GM23338 (cell line): Measurements from ENCODE around the gene NDUFB4.

ENCODE experiments used
- EZH2 ChIP-seq: fragments of 200-600 bp; sonication (generic); IDR thresholded peaks from one replicate; pipeline ENCODE4 v1.8.0; 2017; ENCODE audit warnings: antibody characterized with exemption, mild to moderate bottlenecking, low read depth; ENCODE audit not compliant: unreplicated experiment
- POLR2AphosphoS5 ChIP-seq: IDR thresholded peaks from 2 replicates; pipeline ENCODE4 v1.6.1; 2016; ENCODE audit warnings: antibody characterized with exemption, low read depth
- TF ChIP-seq, protein P1 (sequence below): IDR thresholded peaks from one replicate; pipeline ENCODE4 v1.6.1; 2018; ENCODE audit warnings: antibody characterized with exemption; ENCODE audit not compliant: unreplicated experiment
- TF ChIP-seq, protein P2 (sequence below), 2 experiments: fragments of 200-600 bp in 1 of 2; sonication (generic) in 1 of 2; conservative IDR thresholded peaks; 2 replicates each; pipeline versions ENCODE4 v1.5.1 to v1.6.1; 2016 to 2017; ENCODE audit warnings: antibody characterized with exemption in 2 of 2, low read depth in 2 of 2, mild to moderate bottlenecking in 2 of 2, moderate library complexity in 1 of 2

GRCh38 chr3:120568202-120568531 is 28.0 kb upstream of the NDUFB4 start:
- TF ChIP-seq, protein P1, sequence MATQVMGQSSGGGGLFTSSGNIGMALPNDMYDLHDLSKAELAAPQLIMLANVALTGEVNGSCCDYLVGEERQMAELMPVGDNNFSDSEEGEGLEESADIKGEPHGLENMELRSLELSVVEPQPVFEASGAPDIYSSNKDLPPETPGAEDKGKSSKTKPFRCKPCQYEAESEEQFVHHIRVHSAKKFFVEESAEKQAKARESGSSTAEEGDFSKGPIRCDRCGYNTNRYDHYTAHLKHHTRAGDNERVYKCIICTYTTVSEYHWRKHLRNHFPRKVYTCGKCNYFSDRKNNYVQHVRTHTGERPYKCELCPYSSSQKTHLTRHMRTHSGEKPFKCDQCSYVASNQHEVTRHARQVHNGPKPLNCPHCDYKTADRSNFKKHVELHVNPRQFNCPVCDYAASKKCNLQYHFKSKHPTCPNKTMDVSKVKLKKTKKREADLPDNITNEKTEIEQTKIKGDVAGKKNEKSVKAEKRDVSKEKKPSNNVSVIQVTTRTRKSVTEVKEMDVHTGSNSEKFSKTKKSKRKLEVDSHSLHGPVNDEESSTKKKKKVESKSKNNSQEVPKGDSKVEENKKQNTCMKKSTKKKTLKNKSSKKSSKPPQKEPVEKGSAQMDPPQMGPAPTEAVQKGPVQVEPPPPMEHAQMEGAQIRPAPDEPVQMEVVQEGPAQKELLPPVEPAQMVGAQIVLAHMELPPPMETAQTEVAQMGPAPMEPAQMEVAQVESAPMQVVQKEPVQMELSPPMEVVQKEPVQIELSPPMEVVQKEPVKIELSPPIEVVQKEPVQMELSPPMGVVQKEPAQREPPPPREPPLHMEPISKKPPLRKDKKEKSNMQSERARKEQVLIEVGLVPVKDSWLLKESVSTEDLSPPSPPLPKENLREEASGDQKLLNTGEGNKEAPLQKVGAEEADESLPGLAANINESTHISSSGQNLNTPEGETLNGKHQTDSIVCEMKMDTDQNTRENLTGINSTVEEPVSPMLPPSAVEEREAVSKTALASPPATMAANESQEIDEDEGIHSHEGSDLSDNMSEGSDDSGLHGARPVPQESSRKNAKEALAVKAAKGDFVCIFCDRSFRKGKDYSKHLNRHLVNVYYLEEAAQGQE = no peak
- TF ChIP-seq POLR2AphosphoS5 = no peak
- TF ChIP-seq, protein P2, sequence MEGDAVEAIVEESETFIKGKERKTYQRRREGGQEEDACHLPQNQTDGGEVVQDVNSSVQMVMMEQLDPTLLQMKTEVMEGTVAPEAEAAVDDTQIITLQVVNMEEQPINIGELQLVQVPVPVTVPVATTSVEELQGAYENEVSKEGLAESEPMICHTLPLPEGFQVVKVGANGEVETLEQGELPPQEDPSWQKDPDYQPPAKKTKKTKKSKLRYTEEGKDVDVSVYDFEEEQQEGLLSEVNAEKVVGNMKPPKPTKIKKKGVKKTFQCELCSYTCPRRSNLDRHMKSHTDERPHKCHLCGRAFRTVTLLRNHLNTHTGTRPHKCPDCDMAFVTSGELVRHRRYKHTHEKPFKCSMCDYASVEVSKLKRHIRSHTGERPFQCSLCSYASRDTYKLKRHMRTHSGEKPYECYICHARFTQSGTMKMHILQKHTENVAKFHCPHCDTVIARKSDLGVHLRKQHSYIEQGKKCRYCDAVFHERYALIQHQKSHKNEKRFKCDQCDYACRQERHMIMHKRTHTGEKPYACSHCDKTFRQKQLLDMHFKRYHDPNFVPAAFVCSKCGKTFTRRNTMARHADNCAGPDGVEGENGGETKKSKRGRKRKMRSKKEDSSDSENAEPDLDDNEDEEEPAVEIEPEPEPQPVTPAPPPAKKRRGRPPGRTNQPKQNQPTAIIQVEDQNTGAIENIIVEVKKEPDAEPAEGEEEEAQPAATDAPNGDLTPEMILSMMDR (conservative IDR thresholded peaks at IDR 0.05; ENCODE audit: low read depth in 2 of 2) = no peak
- TF ChIP-seq EZH2 = no peak
